HL-60/S4 (cell line): ENCODE measurements around the gene ASCC2.

ENCODE experiments used
- in situ Hi-C: fragments of 300-500 bp; cut with MboI; formaldehyde crosslinking; loops from 2 replicates; pipeline ENCODE4 v1.14.3; 2022; ENCODE audit warnings: low sequenced_read_pairs

ASCC2 gene

DNA sequence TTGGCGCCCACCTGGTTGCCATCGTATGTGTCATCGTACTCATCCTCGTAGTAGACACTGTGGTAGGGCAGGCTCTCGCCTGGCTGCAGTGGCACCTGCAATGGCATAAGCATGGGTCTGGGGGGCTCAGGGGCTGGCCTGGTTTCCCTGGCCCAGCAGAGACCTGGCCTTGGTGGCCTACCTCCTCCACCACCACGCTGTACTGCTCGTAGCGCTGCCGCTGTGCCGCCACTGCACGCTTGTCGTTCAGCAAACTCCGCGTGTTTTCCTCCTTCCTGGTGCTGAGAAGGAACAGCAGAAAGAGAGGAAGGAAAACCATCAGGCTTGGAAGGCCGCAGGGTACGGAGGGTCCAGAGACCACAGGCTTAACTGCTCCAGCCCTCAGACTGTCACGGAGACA lies 44.7 kb downstream of the ASCC2 start:
- in situ Hi-C loops = no loop called here

DNA sequence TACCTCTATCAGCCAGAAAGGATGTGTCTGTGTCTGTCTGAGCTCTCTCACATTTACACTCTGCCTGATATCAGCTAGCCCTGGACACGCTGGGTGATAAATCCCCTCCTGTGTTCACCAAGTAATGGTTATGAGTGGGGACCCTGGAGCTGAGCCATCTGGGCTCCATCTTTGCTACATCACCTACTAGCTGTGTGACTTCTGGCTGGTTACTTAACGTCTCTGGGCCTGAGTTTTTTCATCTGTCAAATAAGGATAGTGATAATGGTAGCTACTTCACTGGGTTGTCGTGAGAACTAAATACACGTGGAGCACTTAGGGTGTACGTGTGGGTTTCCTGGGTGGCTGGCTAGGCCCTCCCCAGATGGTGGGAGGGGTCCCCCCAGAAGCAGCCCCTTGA lies 48.0 kb downstream of the ASCC2 start:
- in situ Hi-C loops = no loop called here

DNA sequence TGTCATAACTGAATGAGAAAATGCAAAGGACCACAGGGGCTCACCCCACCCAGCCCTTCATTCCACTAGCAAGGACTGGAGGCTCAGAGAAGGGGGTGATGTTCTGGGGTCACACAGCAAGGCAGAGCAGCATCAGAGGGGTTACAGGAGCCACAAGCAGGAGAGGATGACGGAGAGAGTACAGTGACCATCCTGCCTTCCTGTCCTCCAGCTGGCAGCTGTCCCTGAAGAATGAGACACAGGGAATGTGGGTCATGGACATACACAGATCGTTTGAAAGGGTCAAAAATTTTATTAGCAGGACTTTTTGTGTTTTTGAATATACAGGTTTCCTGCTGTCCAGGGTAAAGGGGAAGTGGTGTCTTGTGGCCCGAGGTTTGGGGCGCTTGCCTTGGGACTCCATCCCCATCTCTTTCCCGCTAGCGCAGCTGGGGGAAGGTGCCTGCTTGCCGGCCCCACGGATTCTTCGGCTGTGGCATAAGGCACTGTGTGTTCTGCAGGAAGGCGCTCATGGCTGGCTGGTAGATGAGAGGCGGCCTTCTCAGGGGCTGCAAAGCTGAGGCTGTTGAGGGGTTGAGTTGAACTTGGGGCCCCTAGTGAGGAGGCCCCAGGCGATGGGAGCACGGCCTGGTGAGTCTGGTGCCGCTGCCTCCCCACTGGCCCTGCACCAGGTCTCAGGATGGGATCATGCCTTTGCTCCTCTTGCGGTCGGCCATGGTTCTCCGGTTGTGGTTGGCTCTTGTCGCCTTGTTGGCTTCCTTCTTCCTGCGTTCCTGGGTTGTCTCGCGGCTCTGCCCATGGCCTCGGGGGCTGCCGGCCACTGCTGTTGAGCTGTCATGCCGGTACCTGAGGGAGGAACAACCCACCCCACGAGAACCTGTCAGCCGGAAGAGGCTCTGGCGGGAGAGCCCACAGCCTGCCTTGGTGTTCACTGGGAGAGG lies 49.5 kb downstream of the ASCC2 start:
- in situ Hi-C loops = no loop called here

DNA sequence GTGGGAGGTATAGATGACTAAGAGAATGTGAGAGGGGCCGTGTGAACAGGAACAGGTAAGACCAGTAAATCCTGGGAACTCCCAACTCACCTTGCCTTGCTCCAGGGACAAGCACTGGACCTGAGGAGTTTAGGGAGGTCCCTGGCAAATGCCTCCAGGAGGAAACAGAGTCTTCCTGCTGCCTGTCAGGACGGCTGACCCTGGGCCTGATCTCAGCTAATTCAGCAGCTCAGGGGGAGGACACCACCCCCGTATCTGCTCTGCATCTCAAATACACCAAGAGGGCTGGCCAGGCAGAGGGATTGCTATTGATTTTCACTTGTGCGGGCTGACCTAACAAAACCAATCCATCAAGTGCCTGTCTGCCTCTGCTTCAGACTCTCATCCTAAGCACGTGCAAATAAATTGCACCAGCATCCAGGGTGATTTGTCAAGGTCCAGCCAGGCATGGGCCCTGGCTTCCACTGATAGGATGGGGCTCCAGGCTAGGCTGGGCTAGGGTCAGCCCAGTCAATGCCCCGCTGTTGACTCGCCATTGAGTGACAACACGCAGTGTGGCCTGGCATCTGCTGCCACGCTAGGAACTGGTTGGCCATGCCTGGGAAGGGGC lies 50.6 kb downstream of the ASCC2 start:
- in situ Hi-C loops = no loop called here

DNA sequence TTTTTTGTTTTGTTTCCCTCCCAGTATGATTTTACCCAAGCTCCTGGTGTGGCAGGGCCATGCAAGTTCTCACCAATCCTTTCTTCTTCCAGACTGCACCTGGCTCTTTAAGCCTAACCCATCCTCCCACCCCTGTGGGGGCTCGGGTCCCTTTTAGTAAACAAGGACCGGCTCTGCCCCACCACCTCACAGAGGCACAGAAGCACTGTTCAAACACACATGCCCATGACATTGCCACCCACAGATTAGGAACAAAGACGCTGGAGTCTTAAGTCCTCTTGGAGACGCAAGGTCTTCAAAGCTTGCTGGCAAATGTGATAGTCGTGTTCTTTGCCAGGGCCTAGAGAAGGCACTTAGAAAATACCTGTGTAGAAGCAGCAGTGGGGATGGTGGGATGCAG lies 52.0 kb downstream of the ASCC2 start:
- in situ Hi-C loops = no loop called here

DNA sequence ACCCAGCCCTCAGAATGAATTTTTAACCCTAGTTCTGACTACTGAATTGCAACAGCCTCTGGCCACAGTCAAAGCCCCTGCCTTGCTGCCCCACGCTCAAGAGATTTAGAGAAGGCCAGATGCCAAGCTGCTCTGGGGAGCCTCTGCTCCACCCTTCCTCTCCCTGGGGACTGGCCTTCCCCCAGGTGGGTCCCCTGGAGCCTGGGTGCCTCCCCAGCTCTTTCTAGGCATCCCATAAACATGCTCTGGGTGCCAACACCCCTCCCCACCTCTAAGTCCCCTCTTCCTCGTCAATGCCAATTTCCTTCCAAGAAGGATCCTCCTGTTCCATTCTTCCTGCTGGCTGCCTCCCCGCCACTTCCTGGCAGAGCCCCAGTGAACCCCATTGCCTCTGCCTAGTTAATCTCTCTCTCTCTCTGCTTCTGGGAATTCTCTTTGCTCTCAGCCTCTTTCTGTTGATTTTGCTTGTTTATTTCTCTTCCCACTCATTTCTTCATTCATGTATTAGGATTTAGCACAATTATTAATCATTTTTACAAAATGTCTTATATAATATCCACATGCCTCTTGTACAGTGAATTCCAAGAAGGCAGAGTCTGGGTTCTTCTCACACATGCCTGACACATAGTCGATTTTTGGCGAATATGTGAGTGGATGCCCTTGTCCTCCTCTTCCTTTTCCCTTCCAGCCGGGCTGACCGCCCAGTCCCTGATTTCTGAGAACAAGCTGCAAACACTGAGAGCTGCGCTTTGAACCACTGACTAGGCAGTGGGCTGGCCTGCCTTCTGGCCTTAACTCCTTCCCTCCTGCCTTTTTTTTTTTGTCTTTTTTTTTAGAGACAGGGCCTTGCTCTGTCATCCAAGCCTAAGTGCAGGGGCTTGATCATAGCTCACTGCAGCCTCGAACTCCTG lies 53.4 kb downstream of the ASCC2 start:
- in situ Hi-C loops = no loop called here

DNA sequence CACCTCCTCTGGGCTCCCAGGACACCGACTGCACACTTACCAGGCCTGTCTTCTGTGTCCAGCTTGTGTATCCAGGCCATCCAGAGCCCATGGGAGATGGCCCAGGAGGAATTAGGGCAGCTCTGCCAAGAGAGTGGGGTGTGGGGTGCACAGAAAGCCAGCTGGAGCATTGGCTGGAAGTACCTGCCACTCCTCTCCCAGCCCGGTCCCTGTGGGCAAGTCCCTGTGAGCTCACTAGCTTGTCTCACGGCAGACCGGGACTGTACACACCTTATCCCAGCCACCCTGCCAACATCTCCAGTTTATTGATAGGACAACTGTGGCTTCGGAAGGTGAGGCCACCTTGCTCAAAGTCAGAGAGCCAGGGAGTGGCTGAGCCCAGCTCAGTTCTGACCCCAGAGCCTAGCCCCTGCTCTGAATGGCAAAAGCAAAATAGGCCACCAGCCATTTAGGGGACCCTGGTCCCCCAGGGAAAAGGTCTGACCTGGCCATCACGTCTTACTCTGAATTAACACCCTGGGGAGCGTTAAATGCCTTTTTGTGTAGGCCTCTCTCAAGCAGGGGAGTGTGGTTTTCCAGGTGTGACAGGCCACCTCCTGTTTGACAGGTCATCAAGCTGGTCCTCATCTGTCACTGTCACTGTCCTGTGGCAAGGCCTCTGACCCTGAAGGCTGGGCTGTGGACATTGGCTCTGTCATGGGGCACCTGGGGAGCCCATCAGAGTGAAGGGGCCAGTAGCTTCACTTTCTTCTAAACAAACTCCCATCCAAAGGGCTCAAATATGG lies 55.8 kb downstream of the ASCC2 start:
- in situ Hi-C loops = no loop called here

DNA sequence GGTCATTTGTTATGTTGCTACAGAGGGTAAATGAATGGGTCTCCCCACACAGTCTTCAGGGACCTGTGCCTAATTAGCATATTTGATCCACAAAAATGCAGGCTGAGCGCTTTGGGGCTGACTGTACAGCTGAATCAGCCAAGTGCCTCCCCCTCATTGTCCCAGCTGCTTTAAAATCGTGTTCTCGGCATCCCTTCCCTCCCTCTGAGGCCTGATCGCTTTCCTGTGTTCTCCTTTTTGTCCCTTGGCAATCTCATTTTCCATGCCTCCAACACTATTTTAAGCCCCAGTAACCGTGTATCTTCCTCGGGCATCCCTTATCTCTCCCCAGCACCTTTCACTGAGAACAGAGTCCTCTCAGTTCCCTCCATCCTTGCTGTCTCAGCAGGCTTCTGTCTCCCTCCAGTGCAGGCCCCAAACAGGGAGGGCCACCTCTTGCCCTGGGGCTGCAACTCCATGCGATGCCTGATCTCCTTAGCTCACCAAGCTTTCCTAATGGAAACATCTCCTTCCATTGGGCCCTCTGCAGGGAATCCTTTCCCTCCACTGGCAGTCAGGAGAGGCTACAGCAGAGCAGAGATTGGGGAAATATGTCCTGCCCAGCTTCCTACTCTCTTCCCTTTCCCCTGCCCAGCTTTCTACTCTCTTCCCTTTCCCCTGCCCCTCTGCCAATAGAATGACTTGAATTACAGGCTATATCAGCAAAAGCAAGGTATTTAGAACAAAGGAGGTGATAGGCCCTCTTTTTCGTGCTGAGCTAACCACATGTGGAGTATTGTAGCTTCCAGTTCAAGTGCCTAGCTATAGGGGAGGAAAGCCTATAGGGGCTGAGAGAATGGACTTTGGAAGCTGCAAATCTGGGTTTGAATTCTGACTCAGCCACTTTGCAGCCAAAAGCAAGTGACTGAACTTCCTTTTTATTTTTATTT lies 57.1 kb downstream of the ASCC2 start:
- in situ Hi-C loops = no loop called here

DNA sequence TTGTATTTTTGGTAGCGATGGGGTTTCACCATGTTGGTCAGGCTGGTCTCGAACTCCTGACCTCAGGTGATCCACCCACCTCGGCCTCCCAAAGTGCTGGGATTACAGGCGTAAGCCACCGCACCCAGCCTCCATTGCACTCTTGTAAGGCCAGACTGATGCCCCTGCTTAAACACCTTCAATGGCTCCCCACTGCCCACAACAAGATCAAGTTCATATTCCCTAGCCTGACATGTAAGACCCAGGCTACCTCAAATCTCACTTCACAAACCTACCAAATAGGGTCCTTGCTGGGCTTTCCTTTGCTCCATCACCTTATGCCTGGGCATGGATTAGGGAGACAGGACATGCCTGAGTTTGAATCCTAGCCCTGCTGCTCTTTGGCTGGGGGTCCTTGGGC lies 57.9 kb downstream of the ASCC2 start:
- in situ Hi-C loops = no loop called here

DNA sequence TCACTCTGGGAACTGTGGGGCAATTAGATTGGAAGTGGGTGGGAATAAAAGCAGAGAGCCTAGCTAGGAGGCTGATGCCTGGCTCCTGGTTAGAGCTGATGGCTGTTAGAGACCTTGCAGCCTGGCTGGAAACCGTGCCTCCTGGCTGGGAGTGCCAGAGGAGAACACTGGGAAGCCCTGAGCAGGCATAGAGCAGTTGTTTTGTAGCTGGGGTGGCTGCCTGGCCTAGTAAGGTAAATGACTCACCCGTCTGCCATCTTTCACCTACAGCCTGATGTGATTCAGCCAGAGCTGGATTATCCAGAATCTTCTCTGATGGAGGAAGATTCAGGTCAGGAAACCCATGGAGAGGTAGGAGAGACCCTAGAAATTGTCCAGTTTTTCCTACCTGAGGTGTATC lies 64.8 kb downstream of the ASCC2 start:
- in situ Hi-C loops = no loop called here

DNA sequence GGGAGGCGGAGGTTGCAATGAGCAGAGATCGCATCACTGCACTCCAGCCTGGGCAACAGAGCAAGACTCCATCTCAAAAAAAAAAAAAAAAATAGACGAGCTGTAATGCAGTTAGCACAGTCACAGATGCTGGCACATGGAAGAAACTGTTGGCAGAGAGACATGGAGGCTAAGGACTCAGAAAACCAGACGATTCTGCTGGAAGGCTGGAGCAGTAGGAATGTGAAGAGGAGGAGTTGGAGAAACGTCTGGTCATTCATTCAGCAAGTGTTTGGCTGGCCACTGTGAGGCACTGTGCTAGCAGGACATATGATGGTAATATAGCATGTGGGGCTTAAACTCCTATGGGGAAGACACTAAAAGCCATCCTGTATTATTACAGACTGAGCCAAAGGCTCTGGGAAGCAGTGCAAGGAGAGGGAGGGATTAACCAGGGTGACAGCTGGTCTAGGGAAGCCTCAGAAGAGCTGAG lies 65.9 kb downstream of the ASCC2 start:
- in situ Hi-C loops = no loop called here

DNA sequence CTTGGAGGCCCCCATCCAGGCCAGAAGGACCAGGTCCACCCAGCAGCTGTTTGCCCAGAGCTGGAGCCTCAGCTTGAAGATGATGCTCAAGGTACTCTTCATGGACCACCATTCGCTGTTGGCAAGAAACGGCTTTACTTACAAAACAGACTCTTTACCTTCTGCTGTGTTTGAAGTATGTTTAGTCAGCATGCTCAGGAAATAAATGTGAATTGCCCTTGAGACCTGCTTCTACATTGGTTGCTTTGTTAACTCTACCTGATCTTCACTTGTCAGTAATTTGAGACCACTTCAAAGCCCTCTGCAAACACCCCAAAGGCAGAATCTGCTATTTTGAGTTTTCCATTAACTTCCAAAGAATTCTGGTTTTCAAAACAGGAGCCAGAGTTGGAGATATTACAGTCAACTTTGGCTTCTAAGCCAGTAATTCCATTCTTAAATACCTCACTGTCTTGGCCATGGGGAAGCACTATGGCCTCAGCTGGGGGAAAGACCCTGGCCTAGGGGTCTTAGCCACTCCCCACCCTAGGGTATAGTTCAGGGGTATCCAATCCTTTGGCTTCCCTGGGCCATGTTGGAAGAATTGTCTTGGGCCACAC lies 68.3 kb downstream of the ASCC2 start:
- in situ Hi-C loops = no loop called here

DNA sequence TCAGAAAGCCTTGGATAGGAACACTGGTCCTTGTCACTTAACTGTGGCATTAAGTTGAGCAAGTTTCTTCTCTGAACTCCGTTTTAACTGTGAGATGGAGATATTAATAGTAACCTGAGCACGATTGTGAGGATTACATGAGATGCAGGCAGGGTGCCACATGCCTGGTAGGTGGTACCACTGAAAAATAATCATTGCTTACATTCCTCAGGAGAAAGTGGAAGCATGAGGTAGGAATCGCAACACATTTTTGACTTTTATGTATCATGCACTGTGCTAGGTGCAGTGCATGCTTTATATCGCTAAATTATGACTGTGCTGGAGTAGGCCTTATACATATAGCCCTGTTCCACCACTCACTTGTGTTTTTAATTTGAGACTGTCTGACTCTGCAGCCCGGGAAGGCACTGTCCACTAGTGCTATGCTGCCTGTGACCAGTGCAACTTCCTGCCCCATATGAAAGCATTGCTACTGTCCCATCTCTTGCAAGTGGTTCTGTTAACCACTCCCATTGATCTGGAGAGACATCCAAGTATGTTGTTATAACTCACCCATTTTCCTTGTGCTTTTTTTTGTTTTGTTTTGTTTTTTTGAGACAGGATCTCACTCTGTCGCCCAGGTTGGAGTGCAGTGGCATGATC lies 69.9 kb downstream of the ASCC2 start:
- in situ Hi-C loops = no loop called here

DNA sequence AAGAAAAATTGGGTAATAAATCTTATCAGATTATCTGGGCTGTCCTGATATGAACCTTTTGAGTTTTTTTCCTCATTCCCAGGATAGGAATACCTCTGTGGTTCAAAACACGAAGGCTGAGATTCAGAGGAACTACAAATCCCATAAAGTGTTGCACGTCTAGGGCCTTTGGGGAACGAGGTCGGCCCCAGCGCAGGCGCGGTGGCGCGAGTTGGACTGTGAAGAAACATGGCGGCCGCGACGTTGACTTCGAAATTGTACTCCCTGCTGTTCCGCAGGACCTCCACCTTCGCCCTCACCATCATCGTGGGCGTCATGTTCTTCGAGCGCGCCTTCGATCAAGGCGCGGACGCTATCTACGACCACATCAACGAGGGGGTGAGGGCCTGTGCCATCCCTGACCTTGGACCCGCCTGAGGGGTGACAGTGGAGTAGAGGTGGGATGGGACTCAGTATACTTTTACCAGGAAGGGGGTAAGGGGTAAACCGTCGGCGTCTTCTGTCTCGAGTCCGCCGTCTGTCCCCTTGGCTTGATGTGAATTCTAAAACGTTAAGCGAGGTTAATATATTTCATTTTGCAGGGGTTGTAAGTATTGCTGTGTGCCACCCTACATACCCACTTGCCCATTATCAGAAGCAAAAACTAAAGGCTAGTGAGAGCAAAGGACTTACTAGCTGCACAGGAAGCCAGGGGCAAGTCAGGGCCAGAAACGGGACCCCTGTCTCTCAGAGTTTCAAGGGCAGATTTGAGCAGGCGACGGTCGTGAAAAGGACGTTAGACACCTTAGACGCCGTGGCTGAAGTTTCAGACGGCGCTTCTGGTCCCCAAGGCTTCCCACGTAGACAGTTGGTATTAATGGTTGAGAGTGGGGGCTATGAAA lies 70.7 kb downstream of the ASCC2 start, which contains the start of gene UQCR10:
TSS of gene UQCR10 (plus strand) at position 199 of the 881 bp plus-strand sequence. CDS start at position 229, 30 bp downstream.
- in situ Hi-C loops = no loop called here

DNA sequence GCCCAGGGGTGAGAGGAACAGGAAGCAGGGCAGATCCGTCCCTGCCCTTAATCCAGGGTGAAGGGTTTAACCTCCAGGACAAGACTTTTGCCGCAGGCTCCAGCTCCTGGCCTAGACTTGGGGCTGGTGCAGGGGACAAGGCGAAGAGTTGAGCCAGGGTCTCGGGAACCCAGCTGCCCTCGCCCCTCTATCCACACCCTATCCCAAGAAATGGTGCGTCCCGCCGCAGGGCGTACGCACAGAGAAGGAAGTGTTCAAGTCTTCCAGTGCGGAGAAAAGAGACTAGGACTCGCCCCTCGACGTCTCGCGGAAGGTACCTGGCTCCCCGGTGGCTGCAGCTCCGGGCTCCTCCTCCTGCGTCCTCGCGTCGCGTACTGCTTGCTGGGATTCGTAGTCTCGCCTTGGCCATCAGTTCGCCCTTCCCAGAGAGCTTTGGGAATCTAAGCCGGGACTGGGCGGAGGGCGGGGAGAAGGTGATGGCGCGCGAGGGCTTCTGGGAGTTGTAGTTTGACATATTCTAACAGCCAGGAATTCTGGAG lies 71.4 kb downstream of the ASCC2 start, which contains the start of gene ZMAT5:
TSS of gene ZMAT5 (minus strand) at position 376 of the 539 bp plus-strand sequence. CDS start 18,463 bp downstream, outside the sequence.
- in situ Hi-C loops = no loop called here

DNA sequence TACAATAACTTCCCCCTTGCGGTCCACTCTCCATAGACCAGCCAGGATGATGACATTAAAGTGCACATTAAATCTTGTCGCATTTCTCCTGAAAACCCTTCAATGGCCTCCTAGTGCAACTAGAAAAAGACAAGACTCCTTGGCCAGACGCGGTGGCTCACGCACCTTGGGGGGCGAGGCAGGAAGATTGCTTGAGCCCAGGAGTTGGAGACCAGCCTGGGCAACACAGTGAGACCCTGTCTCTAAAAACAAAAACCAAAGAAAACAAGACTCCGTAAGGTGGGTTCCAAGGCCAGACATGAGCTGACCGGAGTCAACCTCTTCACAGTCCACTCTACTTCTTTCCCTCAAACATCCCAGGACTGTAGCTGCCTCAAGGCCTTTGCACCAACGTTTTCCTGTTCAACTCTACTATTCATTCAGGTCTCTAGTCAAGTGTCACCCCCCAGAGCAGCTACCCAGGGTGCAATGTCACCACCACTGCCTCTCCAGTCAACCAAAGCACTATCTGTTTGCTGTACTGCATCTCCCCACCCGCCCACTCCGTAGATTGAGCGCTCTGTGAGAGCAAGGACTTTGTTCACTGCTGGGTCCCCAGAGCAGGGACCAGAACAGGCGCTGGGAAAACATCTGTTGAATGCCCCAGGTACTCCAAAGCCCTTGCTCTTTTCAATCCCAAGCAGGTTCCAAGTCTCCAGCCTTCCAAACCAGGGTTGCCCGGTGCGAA lies 72.0 kb downstream of the ASCC2 start:
- in situ Hi-C loops = no loop called here
